Endothelial cell of umbilical vein (primary cell): ENCODE data around the gene ZNF652. TPM values are rescaled to one million over a fixed set of nuclear protein-coding genes. Genes with fewer than 3 reads are reported as not detected.
"Not testable (repeated sequence)": the region's sequence is repeated elsewhere in the genome, so short reads cannot be mapped to it uniquely, and the experiment has no call there.

Experiments
- BruUV-seq: library from RNA; stranded (reverse); fragments of 400-500 nt; replicated peaks from 2 replicates; lab custom pipeline; 2021; lab: Mats Ljungman, UMichigan
- CTCF ChIA-PET: fragments of 300-600, 350-600 bp; sonication (Branson Sonifier 250); formaldehyde crosslinking; loops from one replicate; lab custom pipeline; 2021; ENCODE audit warnings: antibody characterized with exemption, inconsistent platforms; lab: Charles Lee
- POLR2A ChIA-PET: fragments of 300-600, 350-600 bp; sonication (Branson Sonifier 250); formaldehyde crosslinking; loops from one replicate; lab custom pipeline; 2021; ENCODE audit warnings: antibody characterized with exemption, inconsistent platforms; lab: Charles Lee
- DNase-seq: peaks from one replicate; pipeline ENCODE4 v3.0.0-alpha.2; 2011; ENCODE audit warnings: low read depth, low spot score
- FAIRE-seq: peaks from 2 replicates; lab custom pipeline; 2011; peaks lifted over from hg19 to GRCh38; lab: Jason Lieb, UNC
- H2AFZ ChIP-seq: 2 replicates; pipeline ENCODE4 v1.6.0; 2012; ENCODE audit warnings: low read depth, low read length, control low read depth, inconsistent platforms
- H3K27ac ChIP-seq: 2 replicates; pipeline ENCODE4 v1.5.1; 2011; ENCODE audit warnings: low read depth, mild to moderate bottlenecking, control low read depth, low read length, moderate library complexity; ENCODE audit not compliant: insufficient read depth
- H3K27me3 ChIP-seq, 2 experiments: 2 replicates each; pipeline versions ENCODE4 v1.6.0 to v1.6.1; 2011; ENCODE audit warnings: low read length in 2 of 2, mixed read lengths in 1 of 2; ENCODE audit not compliant: control insufficient read depth in 2 of 2, insufficient read depth in 2 of 2
- H3K36me3 ChIP-seq, 2 experiments: 2 replicates in 1 of 2; 3 replicates in 1 of 2; pipeline ENCODE4 v1.5.1; 2011; ENCODE audit warnings: low read length in 2 of 2, mild to moderate bottlenecking in 1 of 2, moderate library complexity in 1 of 2; ENCODE audit not compliant: control insufficient read depth in 2 of 2, insufficient read depth in 2 of 2; ENCODE audit errors: extremely low read depth in 1 of 2
- H3K4me1 ChIP-seq: 3 replicates; pipeline ENCODE4 v1.5.1; 2011; ENCODE audit warnings: mild to moderate bottlenecking, low read length; ENCODE audit not compliant: control insufficient read depth, insufficient read depth; ENCODE audit errors: extremely low read depth
- H3K4me2 ChIP-seq: 2 replicates; pipeline ENCODE4 v1.6.1; 2011; ENCODE audit warnings: low read length, control low read depth, mixed read lengths; ENCODE audit not compliant: insufficient read depth
- H3K4me3 ChIP-seq, 3 experiments: fragments of 200-600 bp in 1 of 3; sonication (generic), shearing (Covaris generic) in 1 of 3; replicated peaks in 1 of 3; 2 replicates each; pipeline ENCODE4 v1.5.1; 2011 to 2016; ENCODE audit warnings: control low read depth in 3 of 3, low read length in 3 of 3, mild to moderate bottlenecking in 2 of 3, inconsistent platforms in 1 of 3, low read depth in 1 of 3, moderate library complexity in 1 of 3; ENCODE audit not compliant: insufficient read depth in 1 of 3
- H3K79me2 ChIP-seq: 2 replicates; pipeline ENCODE4 v1.6.0; 2012; ENCODE audit warnings: low read length, inconsistent platforms; ENCODE audit not compliant: control insufficient read depth, insufficient read depth
- H3K9ac ChIP-seq: replicated peaks from 2 replicates; pipeline ENCODE3; 2011; ENCODE audit warnings: low read length, control low read depth; ENCODE audit not compliant: insufficient read depth; ENCODE audit errors: extremely low read depth
- H3K9me1 ChIP-seq: replicated peaks from 3 replicates; pipeline ENCODE4 v1.6.0; 2011; ENCODE audit warnings: mild to moderate bottlenecking, low read length; ENCODE audit not compliant: control insufficient read depth, insufficient read depth; ENCODE audit errors: extremely low read depth
- H3K9me3 ChIP-seq: replicated peaks from 2 replicates; pipeline ENCODE4 v1.5.1; 2012; ENCODE audit warnings: low read length, inconsistent platforms; ENCODE audit not compliant: control insufficient read depth, insufficient read depth
- H4K20me1 ChIP-seq: replicated peaks from 2 replicates; pipeline ENCODE3; 2011; ENCODE audit warnings: mild to moderate bottlenecking, low read length; ENCODE audit not compliant: control insufficient read depth, insufficient read depth; ENCODE audit errors: extremely low read depth
- CTCF ChIP-seq, 2 donors: IDR thresholded peaks; 1 replicate in 1 of 2; 2 replicates in 1 of 2; pipeline ENCODE4 v1.5.1; 2011; ENCODE audit warnings: low read length in 2 of 2, mild to moderate bottlenecking in 2 of 2, moderate library complexity in 2 of 2, control low read depth in 1 of 2, inconsistent platforms in 1 of 2, low read depth in 1 of 2; ENCODE audit not compliant: insufficient read depth in 1 of 2; ENCODE audit errors: extremely low read depth in 1 of 2
- EZH2 ChIP-seq: IDR thresholded peaks from 2 replicates; pipeline ENCODE4 v1.6.1; 2012; ENCODE audit warnings: borderline replicate concordance, low read depth, mild to moderate bottlenecking, moderate library complexity, low read length, inconsistent platforms; ENCODE audit not compliant: severe bottlenecking
- FOS ChIP-seq: IDR thresholded peaks from 2 replicates; pipeline ENCODE4 v1.6.1; 2011; ENCODE audit warnings: mild to moderate bottlenecking, low read length, moderate library complexity, borderline replicate concordance; ENCODE audit not compliant: insufficient read depth
- GATA2 ChIP-seq: IDR thresholded peaks from 2 replicates; pipeline ENCODE4 v1.7.0; 2011; ENCODE audit warnings: low read depth, mild to moderate bottlenecking, moderate library complexity, mixed read lengths, low read length; ENCODE audit not compliant: insufficient read length, insufficient read depth
- JUN ChIP-seq: IDR thresholded peaks from 2 replicates; pipeline ENCODE4 v1.6.1; 2011; ENCODE audit warnings: borderline replicate concordance, low read depth; ENCODE audit not compliant: insufficient read length, insufficient read depth
- MAX ChIP-seq: IDR thresholded peaks from 2 replicates; pipeline ENCODE4 v1.6.1; 2011; ENCODE audit not compliant: insufficient read depth, insufficient read length
- MYC ChIP-seq: IDR thresholded peaks from one replicate; pipeline ENCODE4 v1.6.1; 2011; ENCODE audit warnings: mild to moderate bottlenecking, low read depth, low read length
- POLR2A ChIP-seq: IDR thresholded peaks from 2 replicates; pipeline ENCODE4 v1.6.1; 2012; ENCODE audit warnings: low read depth, mild to moderate bottlenecking, control low read depth, low read length
- POLR2AphosphoS5 ChIP-seq: IDR thresholded peaks from 2 replicates; pipeline ENCODE4 v1.6.1; 2012; ENCODE audit warnings: low read depth, mild to moderate bottlenecking, control low read depth, low read length, moderate library complexity; ENCODE audit not compliant: insufficient read depth
- dilution Hi-C: fragments of 300-500 bp; cut with MboI; formaldehyde crosslinking; loops from one replicate; pipeline ENCODE4 v1.15.0; 2019; ENCODE audit warnings: low sequenced_read_pairs; ENCODE audit not compliant: extremely low pct_ligation_motif_present
- intact Hi-C: fragments of 100-400 bp; cut with micrococcal nuclease; formaldehyde crosslinking; loops from one replicate; pipeline ENCODE4 v1.10.0; 2022
- polyA plus RNA-seq, 4 experiments: library from polyadenylated mRNA; depleted of rRNA in 3 of 4; stranded (reverse) in 3 of 4; unstranded in 1 of 4; fragments of >200 nt; gene quantifications; 2 replicates each; pipeline versions ENCODE4 v1.2.1 to v1.2.3, GENCODE V29; 2011 to 2012; ENCODE audit warnings: missing spikeins in 1 of 4
- total RNA-seq: library from RNA; stranded (reverse); gene quantifications from 2 replicates; pipeline ENCODE4 v1.2.3, GENCODE V29; 2021

Gene ZNF652
- total and polyA plus RNA-seq, 2 donors (not counting 3 experiments of a cell fraction or from before 2014, with no cell fraction given): 6.1 to 18.6 TPM

- POLR2A ChIA-PET: no interaction called here
- Histone ChIP-seq H3K9ac (no peak overlapping the region), H3K4me2 (no peak overlapping the region), H3K36me3 (no peaks in the 10 kb centered on the region), H4K20me1 (no peaks in the 10 kb centered on the region), H3K4me3 (no peak overlapping the region), H3K9me3 (no peaks in the 10 kb centered on the region), H2AFZ (no peak overlapping the region), H3K27ac (no peak overlapping the region), H3K79me2 (no peaks in the 10 kb centered on the region), H3K9me1 (no peaks in the 10 kb centered on the region), H3K27me3 (no peaks in the 10 kb centered on the region), H3K4me1 (no peaks in the 10 kb centered on the region)
- DNase-seq (no peak), FAIRE-seq (no peak)
- intact Hi-C loops: no loop called here
- dilution Hi-C loops: no loop called here
- BruUV-seq: no TSS peak
- CTCF ChIA-PET: interaction anchor here (1.0 to 7.1 kb wide), 2 partner anchors 57 to 65 kb away, joined by 3 to 140 read pairs; partner anchors contain the start of gene PHOSPHO1
- TF ChIP-seq FOS (no peak), EZH2 (no peak), POLR2AphosphoS5 (no peak), JUN (no peak), CTCF (IDR thresholded peaks at IDR 0.05; ENCODE audit: extremely low read depth in 1 of 2, insufficient read depth in 1 of 2, low read depth in 1 of 2, low read length in 2 of 2) (no peak), MAX (no peak), POLR2A (no peak), GATA2 (no peak), MYC (no peak)
These were observed 74.6 kb downstream of the ZNF652 start for GRCh38 chr17:49287481-49287880.

GRCh38 chr17:49286261-49286973 lies 75.6 kb downstream of the ZNF652 start:
- H4K20me1 ChIP-seq, H3K9me3 ChIP-seq, H3K36me3 ChIP-seq, BruUV-seq, H3K27ac ChIP-seq, CTCF ChIA-PET, H3K9me1 ChIP-seq, POLR2A ChIA-PET, H3K4me2 ChIP-seq, H3K4me1 ChIP-seq, H2AFZ ChIP-seq, H3K4me3 ChIP-seq, H3K27me3 ChIP-seq, H3K79me2 ChIP-seq, intact Hi-C loops, DNase-seq, dilution Hi-C loops, H3K9ac ChIP-seq: not testable (repeated sequence)
- peak; percentile 62 for FAIRE-seq
